ENCODE results near the gene EVA1C.

The EVA1C gene

DNA sequence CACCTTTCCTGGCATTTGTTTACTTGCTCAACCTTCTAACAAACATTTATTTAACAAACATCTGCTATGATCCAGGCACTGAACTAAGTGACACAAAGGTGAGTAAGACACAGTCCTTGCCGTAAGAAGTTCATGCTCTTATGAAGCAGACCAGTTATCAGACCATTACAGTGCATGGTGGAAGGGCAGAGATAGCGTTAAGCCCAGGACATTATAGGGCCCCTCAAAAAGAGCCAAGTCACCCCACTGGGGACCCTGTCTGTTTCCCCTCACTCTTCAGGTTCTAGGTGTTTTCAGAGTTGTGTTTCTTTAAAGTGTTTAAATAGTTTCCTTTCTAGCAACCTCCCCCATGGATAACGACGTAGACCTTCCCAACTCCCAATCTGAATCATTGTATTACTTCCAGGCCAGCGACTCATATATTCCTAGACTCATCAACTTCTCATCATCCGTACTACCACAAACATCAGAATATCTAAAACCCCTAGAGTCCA, 133.5 kb downstream of the EVA1C start:
- no peak for DNase-seq (ENCODE audit: extremely low spot score)
- CTCF ChIA-PET: no interaction called here

DNA sequence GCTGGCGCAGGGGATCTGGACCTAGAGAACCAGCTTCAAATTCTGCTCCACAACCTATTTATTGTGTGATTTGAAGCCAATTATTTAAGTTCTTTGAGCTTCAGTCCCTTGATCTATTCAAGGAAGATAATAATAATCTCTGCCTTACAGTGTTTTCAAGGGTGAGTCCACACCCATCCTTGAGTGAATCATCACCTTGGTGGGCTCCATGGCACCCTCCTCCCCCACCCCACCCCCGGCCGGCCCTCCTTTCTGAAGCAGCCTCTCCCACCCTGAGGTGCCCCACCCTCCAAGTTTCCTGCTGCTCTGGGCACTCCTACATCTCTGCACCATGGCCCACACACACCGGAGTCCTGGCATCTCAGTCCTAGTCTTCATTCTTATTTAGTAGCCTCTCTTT, 134.5 kb downstream of the EVA1C start:
- no peak for DNase-seq (ENCODE audit: extremely low spot score)
- ChIA-PET CTCF (no interaction called here), POLR2A (no interaction called here)
- TF ChIP-seq, protein P1, sequence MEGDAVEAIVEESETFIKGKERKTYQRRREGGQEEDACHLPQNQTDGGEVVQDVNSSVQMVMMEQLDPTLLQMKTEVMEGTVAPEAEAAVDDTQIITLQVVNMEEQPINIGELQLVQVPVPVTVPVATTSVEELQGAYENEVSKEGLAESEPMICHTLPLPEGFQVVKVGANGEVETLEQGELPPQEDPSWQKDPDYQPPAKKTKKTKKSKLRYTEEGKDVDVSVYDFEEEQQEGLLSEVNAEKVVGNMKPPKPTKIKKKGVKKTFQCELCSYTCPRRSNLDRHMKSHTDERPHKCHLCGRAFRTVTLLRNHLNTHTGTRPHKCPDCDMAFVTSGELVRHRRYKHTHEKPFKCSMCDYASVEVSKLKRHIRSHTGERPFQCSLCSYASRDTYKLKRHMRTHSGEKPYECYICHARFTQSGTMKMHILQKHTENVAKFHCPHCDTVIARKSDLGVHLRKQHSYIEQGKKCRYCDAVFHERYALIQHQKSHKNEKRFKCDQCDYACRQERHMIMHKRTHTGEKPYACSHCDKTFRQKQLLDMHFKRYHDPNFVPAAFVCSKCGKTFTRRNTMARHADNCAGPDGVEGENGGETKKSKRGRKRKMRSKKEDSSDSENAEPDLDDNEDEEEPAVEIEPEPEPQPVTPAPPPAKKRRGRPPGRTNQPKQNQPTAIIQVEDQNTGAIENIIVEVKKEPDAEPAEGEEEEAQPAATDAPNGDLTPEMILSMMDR (IDR thresholded peaks at IDR 0.05; ENCODE audit: control extremely low read depth, extremely low read depth, low read depth, missing control alignments): no peak

More for the DNA sequence above, 133.5 kb downstream of the EVA1C start:
- TF ChIP-seq, protein P1 (IDR thresholded peaks at IDR 0.05; ENCODE audit: control extremely low read depth, extremely low read depth, low read depth, missing control alignments): no peak
- POLR2A ChIA-PET: no interaction called here

DNA sequence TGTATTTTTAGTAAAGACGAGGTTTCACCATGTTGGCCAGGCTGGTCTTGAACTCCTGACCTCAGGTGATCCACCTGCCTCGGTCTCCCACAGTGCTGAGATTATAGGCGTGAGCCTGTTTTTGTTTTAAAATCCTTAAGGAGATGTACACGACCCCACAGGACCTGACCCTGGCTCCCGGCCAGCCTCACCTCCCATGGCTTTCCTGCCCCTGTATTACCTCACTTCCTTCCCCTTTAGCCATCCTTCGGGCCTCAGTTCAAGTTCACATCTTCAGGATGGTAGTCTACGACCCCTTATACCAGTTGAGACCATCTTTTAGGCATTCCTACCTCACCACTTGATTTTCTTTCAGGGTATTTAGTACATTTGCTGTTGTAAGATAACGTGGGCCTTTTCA, 136.5 kb downstream of the EVA1C start:
- ChIA-PET CTCF (no interaction called here), POLR2A (no interaction called here)
- no peak for DNase-seq (ENCODE audit: extremely low spot score)
- TF ChIP-seq, protein P1 (IDR thresholded peaks at IDR 0.05; ENCODE audit: control extremely low read depth, extremely low read depth, low read depth, missing control alignments): no peak

DNA sequence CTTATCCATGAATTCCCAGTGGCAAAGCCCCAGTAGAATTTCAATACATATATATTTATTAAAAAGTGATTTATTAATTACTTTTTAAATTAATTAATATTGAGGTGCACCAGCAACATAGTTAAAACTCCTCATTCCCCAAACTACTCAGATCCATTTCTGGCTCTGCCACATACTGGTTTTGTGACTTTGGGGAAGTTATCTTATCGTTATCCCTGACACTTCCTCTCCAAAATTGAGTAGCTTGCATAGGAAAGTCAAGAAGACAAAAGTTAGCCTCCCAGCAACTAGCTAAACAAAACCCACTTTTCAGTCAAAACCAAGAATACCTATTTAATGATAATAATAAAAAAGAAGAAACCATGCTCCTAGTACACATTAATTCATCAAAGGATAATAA, 136.9 kb downstream of the EVA1C start:
- TF ChIP-seq, protein P1 (IDR thresholded peaks at IDR 0.05; ENCODE audit: control extremely low read depth, extremely low read depth, low read depth, missing control alignments): no peak
- no peak for DNase-seq (ENCODE audit: extremely low spot score)
- ChIA-PET CTCF (no interaction called here), POLR2A (no interaction called here)

DNA sequence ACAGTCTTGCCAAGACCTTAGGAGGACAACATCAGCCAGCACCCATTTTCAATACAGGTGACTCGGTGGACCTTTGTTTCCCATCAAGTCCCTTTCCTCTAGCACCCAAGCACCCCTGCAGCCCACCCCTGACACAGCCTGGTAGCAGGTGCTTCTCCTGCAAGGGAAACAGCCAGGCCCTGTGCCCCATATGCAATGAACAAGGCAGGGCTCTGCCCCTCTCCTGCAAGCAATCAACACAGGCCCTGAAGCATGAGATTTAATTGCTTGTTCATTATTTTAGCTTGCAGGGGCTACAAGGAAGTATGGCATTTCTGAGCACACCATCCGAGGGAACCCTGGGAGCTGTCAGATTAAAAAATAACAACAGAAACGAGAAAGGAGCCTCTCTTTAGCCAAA, 137.4 kb downstream of the EVA1C start:
- CTCF ChIA-PET: no interaction called here

DNA sequence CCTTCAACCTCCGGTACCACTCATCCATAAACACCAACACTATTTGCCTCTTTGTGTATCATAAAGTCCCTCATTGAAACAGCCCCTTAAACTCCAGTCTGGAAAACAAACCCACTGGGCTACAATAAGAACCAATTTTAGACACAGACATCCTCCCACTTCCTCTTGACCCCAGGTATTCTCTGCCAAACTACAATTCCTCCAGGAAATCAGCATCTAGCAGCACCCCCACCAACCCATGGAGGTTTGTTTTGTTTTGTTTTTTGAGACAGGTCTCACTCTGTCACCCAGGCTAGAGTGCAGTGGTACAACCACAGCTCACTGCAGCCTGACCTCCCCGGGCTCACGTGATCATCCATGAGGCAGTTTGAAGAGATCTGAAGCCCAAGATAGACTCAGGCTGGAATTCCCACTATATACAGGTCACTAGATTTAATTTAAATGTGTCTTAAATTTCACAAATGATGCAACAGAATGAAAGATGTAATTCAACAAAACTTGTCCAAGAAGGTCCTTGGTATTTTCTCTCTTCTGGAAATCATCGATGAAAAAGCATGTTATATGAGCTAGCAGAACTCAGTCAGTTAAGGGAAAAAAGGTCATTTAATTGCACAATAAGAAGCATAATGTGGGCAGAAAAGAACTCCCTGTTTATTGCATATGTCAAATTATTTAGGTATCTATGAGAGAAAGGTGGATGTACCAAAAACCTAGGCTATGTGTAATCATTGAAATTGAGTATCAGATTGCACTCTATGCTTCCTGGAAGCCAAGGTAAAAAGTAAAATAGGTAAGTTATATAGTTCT, 142.5 kb downstream of the EVA1C start:
- CTCF ChIA-PET: no interaction called here
- TF ChIP-seq, protein P1 (IDR thresholded peaks at IDR 0.05; ENCODE audit: control extremely low read depth, extremely low read depth, low read depth, missing control alignments): no peak
- DNase-seq (ENCODE audit: extremely low spot score): no peak
- POLR2A ChIA-PET: no interaction called here

More for the DNA sequence above, 137.4 kb downstream of the EVA1C start:
- DNase-seq (ENCODE audit: extremely low spot score): no peak
- TF ChIP-seq, protein P1 (IDR thresholded peaks at IDR 0.05; ENCODE audit: control extremely low read depth, extremely low read depth, low read depth, missing control alignments): no peak
- POLR2A ChIA-PET: no interaction called here

Measured in GM10248 (cell line).